Activated T-cell treated with anti-CD3 and anti-CD28 coated beads, Interleukin-2, amount 50 U/mL, for 72 hours (primary cell): ENCODE measurements around the gene AHCYL1. TPM values are rescaled to one million over a fixed set of nuclear protein-coding genes. Genes with fewer than 3 reads are reported as not detected.

Experiments
- ATAC-seq, 2 donors: fragments of 150-1000 bp; cut with Tn5 transposase; replicated peaks in 1 of 2; 2 replicates each; pipeline ENCODE4 v1.10.0; 2021; ENCODE audit warnings: moderate library complexity in 2 of 2, mild to moderate bottlenecking in 1 of 2
- DNase-seq, 2 donors: peaks; one replicate each; pipeline ENCODE4 v3.0.0; 2021 to 2022; ENCODE audit warnings: mixed read lengths in 1 of 2
- H3K27ac Mint-ChIP-seq: one replicate; pipeline ENCODE4 v1.8.0; 2022; ENCODE audit warnings: mild to moderate bottlenecking, moderate library complexity, mixed read lengths
- H3K27me3 Mint-ChIP-seq: one replicate; pipeline ENCODE4 v1.8.0; 2022; ENCODE audit warnings: low read depth, mixed read lengths
- H3K36me3 Mint-ChIP-seq, 2 donors: one replicate each; pipeline ENCODE4 v1.8.0; 2022; ENCODE audit warnings: mixed read lengths in 2 of 2, mild to moderate bottlenecking in 1 of 2; ENCODE audit not compliant: insufficient read depth in 2 of 2
- H3K4me1 Mint-ChIP-seq: one replicate; pipeline ENCODE4 v1.8.0; 2022; ENCODE audit warnings: low read depth, mixed read lengths
- H3K4me3 Mint-ChIP-seq, 2 donors: one replicate each; pipeline ENCODE4 v1.8.0; 2022; ENCODE audit warnings: mild to moderate bottlenecking in 2 of 2, mixed read lengths in 2 of 2, moderate library complexity in 2 of 2
- H3K9me3 Mint-ChIP-seq, 2 donors: one replicate each; pipeline ENCODE4 v1.8.0; 2022; ENCODE audit warnings: mixed read lengths in 2 of 2
- total RNA-seq, 2 donors: library from RNA; stranded (reverse); gene quantifications; one replicate each; pipeline ENCODE4 v1.2.3, GENCODE V29; 2022

Gene AHCYL1
- total RNA-seq, 2 donors from 2014 or later = 87.0 to 101 TPM

GRCh38 chr1:109979489-109980091 lies 5.0 kb upstream of the AHCYL1 start:
- no peak overlapping the region for H3K27ac Mint-ChIP-seq

DNA sequence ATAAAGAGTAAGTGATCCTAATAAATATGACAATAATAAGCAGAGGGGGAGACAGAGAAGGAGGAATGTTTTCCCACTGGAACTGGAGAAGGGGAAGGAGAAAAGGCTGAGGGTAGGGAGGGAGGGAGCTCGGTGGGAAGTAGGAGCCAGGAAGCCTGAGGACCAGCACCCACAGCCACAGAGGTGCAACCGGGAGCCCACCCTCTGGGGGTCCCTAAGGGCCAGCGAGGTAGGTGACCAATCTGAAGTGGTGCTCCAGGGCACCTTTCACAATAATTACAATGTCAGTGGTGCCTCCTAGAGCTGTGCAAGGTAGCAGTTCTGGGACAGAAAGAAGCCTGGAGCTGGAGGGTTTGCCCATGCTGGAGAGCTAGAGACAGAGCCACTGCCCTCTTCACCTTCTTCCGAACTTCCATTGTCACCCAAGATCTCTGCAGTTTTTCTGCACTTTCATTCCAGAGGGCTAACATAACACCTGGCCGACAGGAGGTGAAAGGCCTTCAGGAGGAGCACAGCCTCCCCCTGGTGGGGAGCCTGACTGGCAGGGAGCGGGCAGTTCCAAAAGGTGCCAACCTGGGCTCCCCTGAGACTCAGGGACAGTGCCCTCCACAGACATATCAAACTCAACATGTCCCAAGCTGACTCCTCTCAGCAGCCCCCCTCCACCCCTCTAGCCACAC lies 4.1 kb upstream of the AHCYL1 start:
- H3K27ac Mint-ChIP-seq = no peak overlapping the region
- peaks cover 2 to 3% of the 10 kb centered on the region in 2 donors for H3K36me3 Mint-ChIP-seq
- no peaks in the 10 kb centered on the region for H3K9me3 Mint-ChIP-seq
- peaks cover 16% of the 10 kb centered on the region for H3K27me3 Mint-ChIP-seq
- DNase-seq (peak; percentile 30 to 34), ATAC-seq (no peak)
- H3K4me1 Mint-ChIP-seq = peaks cover 3% of the 10 kb centered on the region
- H3K4me3 Mint-ChIP-seq = no peak overlapping the region

More at GRCh38 chr1:109979489-109980091, 5.0 kb upstream of the AHCYL1 start:
- H3K36me3 Mint-ChIP-seq = no peaks in the 10 kb centered on the region
- no peaks in the 10 kb centered on the region for H3K9me3 Mint-ChIP-seq
- H3K4me3 Mint-ChIP-seq = no peak overlapping the region
- H3K27me3 Mint-ChIP-seq = peaks cover 16% of the 10 kb centered on the region
- ATAC-seq = no peak
- DNase-seq = no peak
- no peaks in the 10 kb centered on the region for H3K4me1 Mint-ChIP-seq

GRCh38 chr1:109981004-109981335 lies 3.6 kb upstream of the AHCYL1 start:
- no peak overlapping the region for H3K27ac Mint-ChIP-seq

DNA sequence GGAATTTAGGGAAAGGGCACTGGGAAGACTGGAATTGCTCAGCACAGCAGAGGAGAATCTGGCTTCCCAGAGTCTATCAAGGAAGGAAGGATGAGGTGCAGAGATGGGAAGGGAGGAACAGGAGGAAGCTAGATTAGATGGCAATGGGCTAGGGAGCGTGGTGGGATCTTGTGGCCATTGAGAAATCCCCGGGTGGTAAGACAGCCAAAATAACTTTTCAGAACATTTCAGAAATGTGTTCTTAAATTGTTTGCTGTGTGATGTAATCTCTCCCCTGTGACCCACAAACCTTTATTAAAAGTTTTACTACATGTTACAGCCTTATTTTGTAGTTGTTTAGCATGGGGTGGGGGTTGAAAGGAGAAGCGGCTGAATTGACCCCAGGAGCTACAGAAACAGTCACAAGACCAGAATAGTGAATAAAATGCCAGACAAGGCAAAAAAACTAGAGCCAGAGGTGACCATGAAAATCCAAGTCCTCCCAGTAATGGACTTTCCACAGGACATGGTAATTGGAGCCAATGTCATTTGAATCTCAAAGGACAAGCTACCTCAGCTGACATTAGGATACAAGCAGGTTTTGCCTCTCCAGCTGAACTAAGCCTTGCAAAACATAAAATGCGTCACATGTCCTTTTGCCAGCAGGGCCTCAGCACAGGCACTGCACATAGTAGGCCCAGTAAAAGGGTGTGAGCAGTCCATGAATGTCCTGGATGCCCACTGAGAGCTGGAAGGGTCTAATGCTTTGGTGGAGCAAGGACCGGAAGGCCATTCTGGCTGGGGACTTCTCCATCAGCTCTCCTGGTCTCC lies 980 bp upstream of the AHCYL1 start:
- Mint-ChIP-seq H3K4me1 (peaks cover 34% of the 10 kb centered on the region), H3K4me3 (peak overlapping the region in 1 of 2 donors; percentile 17), H3K36me3 (peaks cover 2 to 5% of the 10 kb centered on the region in 2 donors), H3K9me3 (no peaks in the 10 kb centered on the region), H3K27me3 (no peaks in the 10 kb centered on the region), H3K27ac (no peak overlapping the region)
- no peak for DNase-seq
- ATAC-seq = no peak

More at GRCh38 chr1:109981004-109981335, 3.6 kb upstream of the AHCYL1 start:
- peaks cover 8% of the 10 kb centered on the region for H3K4me1 Mint-ChIP-seq
- no peaks in the 10 kb centered on the region for H3K9me3 Mint-ChIP-seq
- no peak overlapping the region for H3K4me3 Mint-ChIP-seq
- no peak for ATAC-seq
- H3K36me3 Mint-ChIP-seq = peaks cover 2 to 5% of the 10 kb centered on the region in 2 donors
- DNase-seq = no peak
- peaks cover 16% of the 10 kb centered on the region for H3K27me3 Mint-ChIP-seq

DNA sequence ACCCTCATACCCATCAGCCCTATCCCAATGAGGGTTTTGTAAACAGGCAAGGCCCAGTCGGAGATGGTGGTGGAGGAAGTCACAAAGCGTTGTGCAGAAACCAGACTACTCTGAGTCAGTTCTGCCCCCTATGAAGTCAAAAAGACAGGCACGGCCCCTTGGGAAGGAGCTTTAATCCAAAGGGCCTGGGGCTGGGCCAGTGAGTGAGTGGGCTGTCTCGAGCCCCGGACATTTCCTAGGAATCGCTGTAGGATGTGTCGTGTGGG lies 442 bp upstream of the AHCYL1 start:
- Mint-ChIP-seq H3K4me1 (peaks cover 34% of the 10 kb centered on the region), H3K9me3 (no peaks in the 10 kb centered on the region), H3K27ac (no peak overlapping the region), H3K36me3 (peaks cover 2 to 5% of the 10 kb centered on the region in 2 donors), H3K4me3 (peak overlapping the region; percentile 17 to 99), H3K27me3 (no peaks in the 10 kb centered on the region)
- DNase-seq = no peak
- peak in 1 of 2 donors; percentile 12 for ATAC-seq

- no peaks in the 10 kb centered on the region for H3K27me3 Mint-ChIP-seq
- H3K36me3 Mint-ChIP-seq = peaks cover 2 to 5% of the 10 kb centered on the region in 2 donors
- H3K9me3 Mint-ChIP-seq = no peaks in the 10 kb centered on the region
- DNase-seq (no peak), ATAC-seq (peak in 1 of 2 donors; percentile 12)
- H3K4me3 Mint-ChIP-seq = peak overlapping the region; percentile 99
- peaks cover 39% of the 10 kb centered on the region for H3K4me1 Mint-ChIP-seq
- peak overlapping the region; percentile 98 for H3K27ac Mint-ChIP-seq
These were observed 885 bp downstream of the AHCYL1 start for GRCh38 chr1:109985247-109986053.

DNA sequence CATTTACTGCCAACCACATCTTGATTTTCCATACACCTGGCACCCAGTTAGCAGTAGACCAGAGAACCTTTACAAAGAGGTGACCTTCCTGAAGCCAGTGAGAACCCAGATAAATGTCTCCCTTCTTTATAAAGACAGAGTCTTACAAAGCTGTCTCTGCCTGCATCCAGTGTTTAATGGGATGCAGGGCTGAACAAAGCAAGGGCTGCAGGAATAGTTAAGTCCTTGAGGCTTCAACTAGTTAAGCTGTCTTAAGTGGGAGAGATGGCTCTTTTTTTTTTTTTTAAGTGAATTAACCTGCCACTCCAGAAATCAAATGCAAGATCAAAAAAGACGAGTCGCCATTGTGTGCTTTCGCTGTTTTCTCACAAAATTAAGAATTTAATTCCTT lies 1.5 kb downstream of the AHCYL1 start:
- H3K9me3 Mint-ChIP-seq = no peaks in the 10 kb centered on the region
- peaks cover 42% of the 10 kb centered on the region for H3K4me1 Mint-ChIP-seq
- peak overlapping the region; percentile 98 for H3K27ac Mint-ChIP-seq
- H3K27me3 Mint-ChIP-seq = no peaks in the 10 kb centered on the region
- peak overlapping the region; percentile 99 for H3K4me3 Mint-ChIP-seq
- ATAC-seq (no peak), DNase-seq (no peak)
- peaks cover 2 to 5% of the 10 kb centered on the region in 2 donors for H3K36me3 Mint-ChIP-seq

- H3K36me3 Mint-ChIP-seq = peaks cover 2 to 6% of the 10 kb centered on the region in 2 donors
- no peaks in the 10 kb centered on the region for H3K9me3 Mint-ChIP-seq
- H3K27me3 Mint-ChIP-seq = no peaks in the 10 kb centered on the region
- DNase-seq (no peak), ATAC-seq (no peak)
- H3K4me1 Mint-ChIP-seq = peaks cover 56% of the 10 kb centered on the region
- no peak overlapping the region for H3K27ac Mint-ChIP-seq
- peak overlapping the region in 1 of 2 donors; percentile 44 for H3K4me3 Mint-ChIP-seq
These were observed 3.9 kb downstream of the AHCYL1 start for GRCh38 chr1:109988349-109988914.

DNA sequence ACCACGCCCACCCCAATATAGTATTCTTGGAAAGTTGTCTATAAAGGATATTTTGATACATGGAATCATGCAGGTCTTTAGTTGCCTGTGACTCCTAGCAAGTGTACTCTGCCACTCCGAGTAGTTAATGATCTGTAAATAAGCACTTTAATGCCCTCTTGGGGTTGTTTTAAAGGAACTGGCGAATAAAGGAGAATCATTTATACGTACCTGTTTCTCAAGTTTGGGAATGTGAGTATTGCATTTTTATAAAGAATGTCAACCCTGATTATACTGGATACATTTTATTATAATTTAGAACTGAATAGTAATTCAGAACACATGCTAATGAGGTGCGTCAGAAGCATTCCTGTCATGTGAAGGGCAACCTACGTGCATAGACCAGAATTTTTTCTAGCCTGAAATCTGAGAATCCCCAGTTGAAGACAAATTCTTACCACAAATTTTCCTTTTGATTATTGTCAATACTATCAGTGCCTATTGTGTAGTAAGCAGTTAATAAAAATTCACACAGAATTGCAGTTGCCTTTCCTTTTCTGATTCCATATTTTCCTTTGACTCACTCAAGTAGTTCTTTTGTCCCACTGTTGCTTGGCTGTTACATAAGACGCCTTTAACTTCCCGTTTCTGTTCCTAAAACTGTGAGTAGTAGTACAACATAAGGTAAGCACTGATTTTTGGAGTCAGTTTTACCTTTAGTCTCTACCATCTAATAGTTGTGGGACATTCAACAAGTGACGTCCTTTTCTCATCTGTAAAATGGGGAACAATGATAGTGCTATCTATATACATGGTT lies 5.1 kb downstream of the AHCYL1 start:
- Mint-ChIP-seq H3K9me3 (no peaks in the 10 kb centered on the region), H3K4me3 (no peak overlapping the region), H3K4me1 (peaks cover 66% of the 10 kb centered on the region), H3K36me3 (peaks cover 2 to 5% of the 10 kb centered on the region in 2 donors), H3K27me3 (no peaks in the 10 kb centered on the region), H3K27ac (no peak overlapping the region)
- ATAC-seq = no peak
- no peak for DNase-seq

- Mint-ChIP-seq H3K27ac (no peak overlapping the region), H3K9me3 (no peaks in the 10 kb centered on the region), H3K36me3 (peaks cover 2 to 5% of the 10 kb centered on the region in 2 donors), H3K4me1 (peaks cover 67% of the 10 kb centered on the region), H3K27me3 (no peaks in the 10 kb centered on the region), H3K4me3 (no peak overlapping the region)
- DNase-seq = no peak
- ATAC-seq = no peak
These were observed 5.7 kb downstream of the AHCYL1 start for GRCh38 chr1:109990302-109990653.

DNA sequence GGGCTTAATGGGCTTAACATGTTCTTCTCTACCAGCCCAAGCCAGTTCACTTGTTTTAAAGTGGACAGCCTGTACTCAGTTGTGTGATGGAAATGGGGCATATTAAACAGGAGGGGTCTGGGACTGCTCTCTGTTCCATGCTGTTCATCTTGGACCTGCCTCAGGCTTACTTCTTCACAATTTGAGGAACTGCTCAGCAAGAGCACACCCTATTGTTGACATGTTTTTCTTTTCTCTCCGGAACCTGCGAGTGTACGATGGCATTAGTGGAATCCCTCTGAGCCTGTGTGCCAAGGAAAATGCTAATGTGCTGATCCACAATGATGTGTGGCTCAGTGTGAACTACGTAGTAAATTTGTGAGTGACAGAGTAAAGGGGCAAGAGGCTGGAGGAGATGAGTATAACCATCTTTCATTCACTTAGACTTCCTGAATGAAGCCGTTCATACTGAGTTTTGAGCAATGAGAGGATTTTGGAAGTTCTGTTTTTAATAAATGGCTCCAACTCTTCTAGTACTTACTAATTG lies 6.9 kb downstream of the AHCYL1 start:
- DNase-seq (no peak), ATAC-seq (no peak)
- no peaks in the 10 kb centered on the region for H3K27me3 Mint-ChIP-seq
- no peak overlapping the region for H3K4me3 Mint-ChIP-seq
- H3K36me3 Mint-ChIP-seq = peaks cover 0 to 8% of the 10 kb centered on the region in 2 donors
- H3K4me1 Mint-ChIP-seq = peaks cover 66% of the 10 kb centered on the region
- H3K9me3 Mint-ChIP-seq = no peaks in the 10 kb centered on the region
- no peak overlapping the region for H3K27ac Mint-ChIP-seq

DNA sequence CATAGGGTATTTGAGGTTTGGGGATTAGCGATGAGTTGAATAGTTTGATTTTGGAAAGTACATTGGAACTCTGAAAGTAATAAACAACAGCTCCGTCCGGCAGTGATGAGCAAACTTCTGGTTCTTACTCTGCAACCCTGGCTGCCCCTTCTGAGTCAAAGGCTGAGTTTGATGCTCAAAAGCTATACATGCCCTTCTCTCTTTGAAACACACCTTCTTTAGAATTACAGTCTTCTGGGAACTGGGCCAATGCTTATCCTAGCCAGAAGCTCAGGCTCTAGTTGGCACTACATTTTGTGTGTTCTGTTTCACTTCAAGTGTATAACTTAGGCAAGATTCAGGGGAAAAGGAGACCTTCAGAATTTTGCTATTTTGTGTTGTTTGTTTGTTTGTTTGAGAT lies 9.3 kb downstream of the AHCYL1 start:
- H3K27ac Mint-ChIP-seq = peak overlapping the region; percentile 91

More for the DNA sequence above, 9.3 kb downstream of the AHCYL1 start:
- Mint-ChIP-seq H3K9me3 (no peaks in the 10 kb centered on the region), H3K4me3 (peak overlapping the region in 1 of 2 donors; percentile 29), H3K4me1 (peaks cover 46% of the 10 kb centered on the region), H3K36me3 (peaks cover 0 to 8% of the 10 kb centered on the region in 2 donors), H3K27me3 (no peaks in the 10 kb centered on the region)
- ATAC-seq (peak; percentile 60 to 88), DNase-seq (peak in 1 of 2 donors; percentile 38)
